Measurements from ENCODE around the gene PRDM5. TPM values are rescaled to one million over a fixed set of nuclear protein-coding genes. Genes with fewer than 3 reads are reported as not detected.

PRDM5 gene
- polyA plus RNA-seq, 1 donor from 2014 or later = 1.6 TPM

GRCh38 chr4:120720354-120720934 lies 202.1 kb downstream of the PRDM5 start:
- Histone ChIP-seq H4K20me1 (ENCODE audit: insufficient read depth) (no peaks in the 10 kb centered on the region), H3K27me3 (ENCODE audit: insufficient read depth, low read depth, low read length) (no peaks in the 10 kb centered on the region), H3K9me3 (ENCODE audit: low read length) (no peaks in the 10 kb centered on the region), H3K79me2 (replicated peaks; ENCODE audit: insufficient read depth, low read length) (no peaks in the 10 kb centered on the region), H3K9ac (ENCODE audit: low read length) (no peak overlapping the region), H3K4me3 (ENCODE audit: low read length) (no peak overlapping the region), H3K36me3 (ENCODE audit: insufficient read depth, low read length) (no peaks in the 10 kb centered on the region), H3K9me2 (ENCODE audit: insufficient read depth, low read length) (no peaks in the 10 kb centered on the region), H3K4me2 (ENCODE audit: low read length) (no peak overlapping the region), H3F3A (ENCODE audit: insufficient read depth, low read length, poor library complexity, severe bottlenecking) (no peaks in the 10 kb centered on the region), H2AFZ (ENCODE audit: low read depth, low read length) (no peak overlapping the region), H3K27ac (ENCODE audit: low read length) (no peak overlapping the region)
- TF ChIP-seq MXI1 (conservative IDR thresholded peaks at IDR 0.05; ENCODE audit: poor library complexity, severe bottlenecking) = no peak
- TF ChIP-seq, protein P1, sequence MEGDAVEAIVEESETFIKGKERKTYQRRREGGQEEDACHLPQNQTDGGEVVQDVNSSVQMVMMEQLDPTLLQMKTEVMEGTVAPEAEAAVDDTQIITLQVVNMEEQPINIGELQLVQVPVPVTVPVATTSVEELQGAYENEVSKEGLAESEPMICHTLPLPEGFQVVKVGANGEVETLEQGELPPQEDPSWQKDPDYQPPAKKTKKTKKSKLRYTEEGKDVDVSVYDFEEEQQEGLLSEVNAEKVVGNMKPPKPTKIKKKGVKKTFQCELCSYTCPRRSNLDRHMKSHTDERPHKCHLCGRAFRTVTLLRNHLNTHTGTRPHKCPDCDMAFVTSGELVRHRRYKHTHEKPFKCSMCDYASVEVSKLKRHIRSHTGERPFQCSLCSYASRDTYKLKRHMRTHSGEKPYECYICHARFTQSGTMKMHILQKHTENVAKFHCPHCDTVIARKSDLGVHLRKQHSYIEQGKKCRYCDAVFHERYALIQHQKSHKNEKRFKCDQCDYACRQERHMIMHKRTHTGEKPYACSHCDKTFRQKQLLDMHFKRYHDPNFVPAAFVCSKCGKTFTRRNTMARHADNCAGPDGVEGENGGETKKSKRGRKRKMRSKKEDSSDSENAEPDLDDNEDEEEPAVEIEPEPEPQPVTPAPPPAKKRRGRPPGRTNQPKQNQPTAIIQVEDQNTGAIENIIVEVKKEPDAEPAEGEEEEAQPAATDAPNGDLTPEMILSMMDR (IDR thresholded peaks at IDR 0.05; ENCODE audit: poor library complexity, severe bottlenecking) = no peak
- no peak for TF ChIP-seq TAF1 (IDR thresholded peaks at IDR 0.05; ENCODE audit: low read depth)
- no peak for TF ChIP-seq SMC3 (conservative IDR thresholded peaks at IDR 0.05; ENCODE audit: poor library complexity)
- TF ChIP-seq EP300 (conservative IDR thresholded peaks at IDR 0.05; ENCODE audit: poor library complexity, severe bottlenecking) = no peak
- no peak for TF ChIP-seq REST (IDR thresholded peaks at IDR 0.05; ENCODE audit: borderline replicate concordance)
- no peak for TF ChIP-seq RAD21 (conservative IDR thresholded peaks at IDR 0.05)
- TF ChIP-seq EZH2 (IDR thresholded peaks at IDR 0.05; ENCODE audit: borderline replicate concordance, insufficient read depth, low read length, poor library complexity, severe bottlenecking) = no peak
- no peak for TF ChIP-seq POLR2AphosphoS5 (IDR thresholded peaks at IDR 0.05)

DNA sequence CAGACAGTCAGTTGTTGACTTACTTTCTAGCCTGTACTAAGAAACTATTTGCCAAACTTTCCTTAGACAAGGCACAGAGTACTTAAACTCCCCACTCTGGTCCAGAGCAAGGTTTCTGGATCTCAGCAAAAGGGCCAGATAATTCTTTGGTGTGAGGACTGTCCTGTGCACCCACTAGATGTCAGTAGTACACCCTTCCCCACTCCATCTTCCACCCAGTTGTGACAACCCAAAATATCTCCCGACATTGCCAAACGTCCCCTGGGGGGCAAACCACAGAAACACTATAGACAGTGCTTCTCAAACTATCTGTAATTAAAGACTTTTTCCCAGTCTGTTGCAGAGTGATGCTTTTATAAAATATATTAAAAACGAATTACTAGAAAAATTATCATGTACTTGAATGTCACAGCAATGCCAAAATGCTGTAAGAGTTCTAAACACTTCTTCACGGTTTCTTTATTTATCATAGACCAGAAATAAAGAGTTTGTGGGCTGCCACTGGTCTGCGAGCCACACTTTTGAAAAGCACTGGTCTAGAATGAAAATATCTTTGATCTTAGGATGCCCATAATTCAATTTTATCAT lies 203.5 kb downstream of the PRDM5 start:
- TF ChIP-seq, protein P1 (IDR thresholded peaks at IDR 0.05; ENCODE audit: poor library complexity, severe bottlenecking) = no peak
- TF ChIP-seq SMC3 (conservative IDR thresholded peaks at IDR 0.05; ENCODE audit: poor library complexity) (no peak), EZH2 (IDR thresholded peaks at IDR 0.05; ENCODE audit: borderline replicate concordance, insufficient read depth, low read length, poor library complexity, severe bottlenecking) (no peak)
- Histone ChIP-seq H3K9me3 (ENCODE audit: low read length) (no peaks in the 10 kb centered on the region), H4K20me1 (ENCODE audit: insufficient read depth) (no peaks in the 10 kb centered on the region), H3K36me3 (ENCODE audit: insufficient read depth, low read length) (no peaks in the 10 kb centered on the region), H2AFZ (ENCODE audit: low read depth, low read length) (no peak overlapping the region), H3K4me3 (ENCODE audit: low read length) (no peak overlapping the region), H3K27ac (ENCODE audit: low read length) (no peak overlapping the region), H3K79me2 (replicated peaks; ENCODE audit: insufficient read depth, low read length) (no peaks in the 10 kb centered on the region), H3K9ac (ENCODE audit: low read length) (no peak overlapping the region), H3K4me2 (ENCODE audit: low read length) (no peak overlapping the region), H3K27me3 (ENCODE audit: insufficient read depth, low read depth, low read length) (no peaks in the 10 kb centered on the region), H3K9me2 (ENCODE audit: insufficient read depth, low read length) (no peaks in the 10 kb centered on the region), H3F3A (ENCODE audit: insufficient read depth, low read length, poor library complexity, severe bottlenecking) (no peaks in the 10 kb centered on the region)
